T-helper 22 cell (primary cell): Measurements from ENCODE around the gene TMEM252.

ENCODE experiments used
- DNase-seq: peaks from one replicate; pipeline ENCODE4 v3.0.0-alpha.2; 2020; ENCODE audit warnings: low read depth

Gene TMEM252

GRCh38 chr9:68541568-68541967, 885 bp upstream of the TMEM252 start:
- DNase-seq, result no peak

GRCh38 chr9:68538200-68538599, 2.5 kb downstream of the TMEM252 start:
- DNase-seq, result no peak

GRCh38 chr9:68537616-68537880, 3.1 kb downstream of the TMEM252 start:
- no peak for DNase-seq

- no peak for DNase-seq
These were observed 3.6 kb downstream of the TMEM252 start for GRCh38 chr9:68536876-68537615.

- DNase-seq, result no peak
These were observed 7.0 kb downstream of the TMEM252 start for GRCh38 chr9:68533678-68534077.

- DNase-seq, result no peak
These were observed 8.6 kb downstream of the TMEM252 start for GRCh38 chr9:68532131-68532530.

GRCh38 chr9:68530618-68531017, 10.1 kb downstream of the TMEM252 start:
- no peak for DNase-seq

GRCh38 chr9:68523367-68523936, 17.2 kb downstream of the TMEM252 start:
- DNase-seq, result no peak

- DNase-seq, result no peak
These were observed 17.7 kb downstream of the TMEM252 start for GRCh38 chr9:68522954-68523353.

GRCh38 chr9:68522131-68522530, 18.6 kb downstream of the TMEM252 start:
- no peak for DNase-seq

- no peak for DNase-seq
These were observed 25.2 kb downstream of the TMEM252 start for GRCh38 chr9:68515326-68516017.

- no peak for DNase-seq
These were observed 26.7 kb downstream of the TMEM252 start for GRCh38 chr9:68513981-68514380.

GRCh38 chr9:68513385-68513784, 27.3 kb downstream of the TMEM252 start:
- DNase-seq, result no peak

- DNase-seq, result no peak
These were observed 31.0 kb downstream of the TMEM252 start for GRCh38 chr9:68509689-68510088.

GRCh38 chr9:68508547-68508946, 32.1 kb downstream of the TMEM252 start:
- no peak for DNase-seq

GRCh38 chr9:68507806-68508145, 32.9 kb downstream of the TMEM252 start:
- DNase-seq, result no peak

GRCh38 chr9:68507130-68507805, 33.4 kb downstream of the TMEM252 start:
- DNase-seq, result no peak

GRCh38 chr9:68506551-68506950, 34.1 kb downstream of the TMEM252 start:
- no peak for DNase-seq

GRCh38 chr9:68505681-68506409, 34.8 kb downstream of the TMEM252 start:
- DNase-seq, result no peak

- no peak for DNase-seq
These were observed 38.4 kb downstream of the TMEM252 start for GRCh38 chr9:68502279-68502678.

- DNase-seq, result no peak
These were observed 40.0 kb downstream of the TMEM252 start for GRCh38 chr9:68500457-68501381.
